ENCODE measurements around the gene PJA1. TPM values are rescaled to one million over a fixed set of nuclear protein-coding genes. Genes with fewer than 3 reads are reported as not detected.

The PJA1 gene
- total RNA-seq, 4 donors from 2014 or later, result 19.4 to 60.2 (median 31.3) TPM

- ATAC-seq (ENCODE audit: low FRiP score), result no peak
- TF ChIP-seq CTCF (IDR thresholded peaks at IDR 0.05), result no peak
- no peak for DNase-seq (ENCODE audit: low spot score)
Measured at GRCh38 chrX:69185886-69186285, 20.6 kb upstream of the PJA1 start.

GRCh38 chrX:69185141-69185540 is 19.9 kb upstream of the PJA1 start:
- no peak for TF ChIP-seq CTCF (IDR thresholded peaks at IDR 0.05)
- DNase-seq (ENCODE audit: low spot score) (no peak), ATAC-seq (ENCODE audit: low FRiP score) (no peak)

- no peak for TF ChIP-seq CTCF (IDR thresholded peaks at IDR 0.05)
- no peak for DNase-seq (ENCODE audit: low spot score)
- no peak for ATAC-seq (ENCODE audit: low FRiP score)
Measured at GRCh38 chrX:69182818-69183380, 17.6 kb upstream of the PJA1 start.

- DNase-seq (ENCODE audit: low spot score), result no peak
- ATAC-seq (ENCODE audit: low FRiP score), result no peak
- TF ChIP-seq CTCF (IDR thresholded peaks at IDR 0.05), result no peak
Measured at GRCh38 chrX:69179380-69179911, 14.2 kb upstream of the PJA1 start.

GRCh38 chrX:69178592-69178991 is 13.3 kb upstream of the PJA1 start:
- no peak for DNase-seq (ENCODE audit: low spot score)
- ATAC-seq (ENCODE audit: low FRiP score), result no peak
- no peak for TF ChIP-seq CTCF (IDR thresholded peaks at IDR 0.05)

- no peak for DNase-seq (ENCODE audit: low spot score)
- no peak for TF ChIP-seq CTCF (IDR thresholded peaks at IDR 0.05)
- ATAC-seq (ENCODE audit: low FRiP score), result no peak
Measured at GRCh38 chrX:69177511-69178162, 12.4 kb upstream of the PJA1 start.

GRCh38 chrX:69176053-69176452 is 10.8 kb upstream of the PJA1 start:
- no peak for TF ChIP-seq CTCF (IDR thresholded peaks at IDR 0.05)
- ATAC-seq (ENCODE audit: low FRiP score) (no peak), DNase-seq (ENCODE audit: low spot score) (no peak)
